GM19372 (cell line): Measurements from ENCODE around the gene TPSAB1.
"Not testable (repeated sequence)": the region's sequence is repeated elsewhere in the genome, so short reads cannot be mapped to it uniquely, and the experiment has no call there.

ENCODE experiments used
- ATAC-seq: cut with Tn5 transposase; IDR thresholded peaks from one replicate; pipeline ENCODE4 v1.9.1; 2021; ENCODE audit warnings: mild to moderate bottlenecking, low read depth, moderate library complexity; ENCODE audit not compliant: unreplicated experiment

The TPSAB1 gene

DNA sequence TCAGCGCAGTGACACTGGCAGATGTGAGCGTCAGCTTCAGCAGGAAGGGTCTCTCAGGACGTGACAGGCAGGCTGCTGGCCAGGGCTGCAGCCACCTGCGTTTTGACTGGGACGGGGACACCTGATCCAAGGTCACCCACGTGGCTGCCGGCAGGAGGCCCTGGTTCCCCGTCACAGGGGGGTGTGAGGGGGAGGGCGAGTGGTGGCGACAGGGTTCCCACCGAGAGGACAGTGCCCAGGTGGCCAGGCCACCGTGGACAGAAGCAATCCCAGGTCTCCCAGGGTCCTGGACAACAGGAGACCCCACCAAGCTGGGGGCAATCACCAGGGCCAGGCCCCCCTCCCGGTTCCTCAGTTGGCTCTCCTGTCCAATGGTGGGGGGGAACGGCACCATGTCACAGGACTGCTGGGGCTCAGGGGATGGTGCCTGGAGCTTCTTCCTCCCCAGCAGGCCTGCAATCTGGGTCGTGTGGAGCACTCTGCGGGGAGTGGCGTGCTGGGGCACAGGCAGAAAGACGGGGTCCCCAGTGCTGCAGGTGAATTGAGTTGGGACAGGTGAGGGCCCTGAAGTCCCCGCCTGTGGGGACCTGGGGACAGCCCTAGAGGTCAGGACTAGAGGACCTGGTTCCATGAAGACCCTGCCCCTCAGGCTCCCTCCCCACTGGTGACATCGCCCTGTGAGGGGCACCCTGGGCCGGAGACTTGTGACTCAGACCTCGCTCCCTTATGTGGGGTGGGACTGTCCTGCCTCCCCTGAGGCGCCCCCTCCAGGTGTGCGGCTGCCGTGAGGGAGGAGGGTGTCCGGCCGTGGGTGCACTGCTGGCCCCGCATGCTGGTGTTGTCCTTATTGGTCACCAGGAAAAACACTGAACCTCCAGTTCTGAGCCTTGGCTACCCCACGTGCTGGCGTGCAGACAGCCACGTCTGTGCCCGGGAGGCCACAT, 3.7 kb downstream of the TPSAB1 start:
- ATAC-seq = not testable (repeated sequence)

DNA sequence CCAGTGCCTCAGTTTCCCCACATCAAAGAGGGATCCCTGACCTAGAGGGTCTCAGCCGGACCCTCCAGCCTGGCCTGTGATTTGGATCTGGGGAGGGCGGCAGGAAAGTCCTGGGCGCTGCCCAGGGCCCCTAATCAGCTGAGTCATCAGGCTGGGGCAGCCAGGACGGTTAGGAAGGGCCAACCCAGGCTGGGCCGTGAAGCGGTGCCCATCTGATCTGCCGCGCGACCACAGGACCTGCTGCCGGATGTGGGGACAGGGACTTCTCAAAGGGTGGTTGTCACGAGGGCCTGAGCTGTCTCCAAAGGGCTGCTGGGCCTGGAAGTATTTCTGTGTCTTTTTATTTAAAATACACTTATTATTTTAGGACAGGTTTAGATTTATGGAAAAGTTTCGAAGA, 4.4 kb downstream of the TPSAB1 start:
- no peak for ATAC-seq

DNA sequence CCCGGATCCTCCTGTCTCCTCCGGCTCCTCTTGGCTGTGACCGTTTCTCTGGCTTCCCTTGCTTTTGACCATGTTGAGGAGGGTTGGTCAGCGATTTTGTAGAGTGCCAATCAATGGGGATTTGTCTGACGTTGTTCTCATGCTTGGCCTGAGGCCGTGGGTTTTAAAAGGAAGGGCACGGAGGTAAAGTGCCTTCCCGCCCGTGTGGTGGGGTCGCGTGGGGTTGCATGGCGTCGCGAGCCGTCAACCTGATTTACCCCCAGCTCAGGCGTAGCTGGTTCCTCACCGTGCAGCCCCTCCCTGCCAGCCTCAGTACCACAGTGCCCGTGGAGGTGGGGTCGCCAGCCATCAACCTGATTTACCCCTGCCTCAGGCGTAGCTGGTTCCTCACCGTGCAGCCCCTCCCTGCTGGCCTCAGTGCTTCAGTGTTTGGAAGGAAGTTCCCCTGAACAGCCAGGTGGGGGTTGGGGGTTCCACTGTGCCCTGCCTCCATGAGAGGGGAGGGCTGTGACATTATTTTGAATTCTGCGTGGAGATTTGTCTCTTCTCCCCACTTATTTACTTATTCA, 5.0 kb downstream of the TPSAB1 start:
- ATAC-seq = no peak

DNA sequence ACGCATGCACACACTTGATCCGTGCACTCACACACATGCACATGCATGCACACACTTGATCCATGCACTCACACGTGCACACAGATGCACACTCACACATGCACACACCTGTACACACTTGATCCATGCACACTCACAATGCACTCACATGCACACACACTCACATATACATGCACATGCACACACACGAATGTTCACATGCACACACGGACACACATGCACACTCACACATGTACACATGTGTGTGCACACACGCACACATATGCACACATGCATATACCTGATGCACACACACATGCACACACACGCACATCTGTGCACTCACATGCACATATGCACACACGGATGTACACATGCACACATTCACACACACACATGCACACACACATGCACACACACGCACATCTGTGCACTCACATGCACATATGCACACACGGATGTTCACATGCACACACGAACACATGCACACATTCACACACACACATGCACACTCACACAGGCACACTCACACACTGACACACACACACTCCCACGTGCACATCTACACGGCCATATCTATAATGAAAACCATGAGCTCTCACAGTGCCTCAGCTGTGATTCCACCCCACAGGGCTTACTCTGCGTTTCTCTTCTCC, 7.5 kb downstream of the TPSAB1 start:
- ATAC-seq = not testable (repeated sequence)

DNA sequence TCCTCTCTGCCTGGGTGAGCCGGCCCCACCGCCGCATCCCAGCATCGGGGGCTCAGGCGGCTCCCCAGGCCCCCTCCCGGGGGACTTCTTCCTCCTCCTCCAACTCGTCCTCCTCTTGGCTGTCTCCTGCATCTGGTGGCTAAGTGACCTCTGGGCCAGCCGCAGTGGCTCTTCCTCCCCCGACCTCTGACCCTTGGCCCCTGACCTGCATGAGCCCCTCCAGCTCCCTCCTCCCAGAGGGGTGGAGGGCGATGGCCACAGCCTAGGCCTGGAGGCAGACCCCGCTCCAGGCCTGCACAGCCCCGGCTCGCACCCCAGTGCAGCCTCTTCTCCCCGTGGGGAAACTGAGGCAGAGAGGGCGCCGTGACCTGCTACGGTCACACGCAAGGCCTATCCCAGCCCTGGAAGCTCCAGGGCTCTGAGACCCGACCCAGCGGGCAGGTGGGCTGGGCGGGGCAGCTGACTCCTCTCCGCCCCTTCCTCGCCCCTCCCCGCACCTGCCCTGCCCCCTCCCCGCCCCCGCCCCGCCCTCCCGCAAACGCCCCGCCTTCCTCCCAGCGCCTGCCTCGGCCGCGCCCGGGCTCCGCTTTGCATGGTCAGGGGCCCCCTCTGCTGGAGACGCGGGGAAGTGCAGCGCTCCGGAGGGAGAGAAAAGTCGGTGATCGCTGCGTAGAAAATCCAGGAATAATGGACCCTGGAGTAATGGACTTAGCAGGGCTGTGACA, 8.7 kb downstream of the TPSAB1 start:
- not testable (repeated sequence) for ATAC-seq

GRCh38 chr16:1253701-1254364, 13.3 kb downstream of the TPSAB1 start:
- not testable (repeated sequence) for ATAC-seq

DNA sequence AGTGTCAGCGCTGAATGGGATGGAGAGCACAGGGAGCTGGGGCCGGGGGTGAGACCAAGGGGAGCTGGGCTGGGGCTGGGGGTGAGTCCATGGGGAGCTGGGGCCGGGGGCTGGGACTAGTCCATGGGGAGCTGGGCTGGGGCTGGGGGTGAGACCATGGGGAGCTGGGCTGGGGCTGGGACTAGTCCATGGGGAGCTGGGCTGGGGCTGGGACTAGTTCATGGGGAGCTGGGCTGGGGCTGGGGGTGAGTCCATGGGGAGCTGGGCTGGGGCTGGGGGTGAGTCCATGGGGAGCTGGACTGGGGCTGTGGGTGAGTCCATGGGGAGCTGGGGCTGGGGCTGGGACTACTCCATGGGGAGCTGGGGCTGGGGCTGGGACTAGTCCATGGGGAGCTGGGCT, 14.3 kb downstream of the TPSAB1 start:
- ATAC-seq = not testable (repeated sequence)

- ATAC-seq = not testable (repeated sequence)
Measured at GRCh38 chr16:1255276-1256122, 15.0 kb downstream of the TPSAB1 start, which contains the start of gene TPSD1. Gene TPSD1, plus strand, starts transcription at chr16:1256069. Its CDS starts 212 bp downstream, at chr16:1256281.

DNA sequence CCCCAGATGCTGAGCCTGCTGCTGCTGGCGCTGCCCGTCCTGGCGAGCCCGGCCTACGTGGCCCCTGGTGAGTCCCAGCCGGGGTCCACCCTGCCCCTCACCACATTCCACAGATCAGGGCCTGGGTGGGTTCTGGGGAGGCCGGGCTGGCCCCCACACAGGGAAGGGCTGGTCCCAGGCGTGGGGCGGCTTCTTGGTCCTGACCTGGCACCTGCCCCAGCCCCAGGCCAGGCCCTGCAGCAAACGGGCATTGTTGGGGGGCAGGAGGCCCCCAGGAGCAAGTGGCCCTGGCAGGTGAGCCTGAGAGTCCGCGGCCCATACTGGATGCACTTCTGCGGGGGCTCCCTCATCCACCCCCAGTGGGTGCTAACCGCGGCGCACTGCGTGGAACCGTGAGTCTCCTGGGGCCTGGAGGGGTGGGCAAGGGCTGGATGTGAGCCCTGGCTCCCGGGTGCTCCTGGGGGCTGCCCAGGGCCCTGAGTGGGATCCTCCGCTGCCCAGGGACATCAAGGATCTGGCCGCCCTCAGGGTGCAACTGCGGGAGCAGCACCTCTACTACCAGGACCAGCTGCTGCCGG, 15.9 kb downstream of the TPSAB1 start:
- not testable (repeated sequence) for ATAC-seq

GRCh38 chr16:1256874-1257322, 16.4 kb downstream of the TPSAB1 start:
- ATAC-seq = no peak

- no peak for ATAC-seq
Measured at GRCh38 chr16:1257561-1258224, 17.2 kb downstream of the TPSAB1 start.

DNA sequence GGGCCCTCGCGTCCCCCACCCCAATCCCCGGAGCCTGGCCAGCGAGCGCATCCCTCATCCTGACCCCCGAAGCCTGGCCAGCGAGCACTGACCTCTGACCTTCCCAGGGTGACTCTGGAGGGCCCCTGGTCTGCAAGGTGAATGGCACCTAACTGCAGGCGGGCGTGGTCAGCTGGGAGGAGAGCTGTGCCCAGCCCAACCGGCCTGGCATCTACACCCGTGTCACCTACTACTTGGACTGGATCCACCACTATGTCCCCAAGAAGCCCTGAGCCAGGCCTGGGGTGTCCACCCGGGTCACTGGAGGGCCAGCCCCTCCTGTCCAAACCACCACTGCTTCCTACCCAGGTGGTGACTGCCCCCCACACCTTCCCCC, 17.7 kb downstream of the TPSAB1 start:
- no peak for ATAC-seq

DNA sequence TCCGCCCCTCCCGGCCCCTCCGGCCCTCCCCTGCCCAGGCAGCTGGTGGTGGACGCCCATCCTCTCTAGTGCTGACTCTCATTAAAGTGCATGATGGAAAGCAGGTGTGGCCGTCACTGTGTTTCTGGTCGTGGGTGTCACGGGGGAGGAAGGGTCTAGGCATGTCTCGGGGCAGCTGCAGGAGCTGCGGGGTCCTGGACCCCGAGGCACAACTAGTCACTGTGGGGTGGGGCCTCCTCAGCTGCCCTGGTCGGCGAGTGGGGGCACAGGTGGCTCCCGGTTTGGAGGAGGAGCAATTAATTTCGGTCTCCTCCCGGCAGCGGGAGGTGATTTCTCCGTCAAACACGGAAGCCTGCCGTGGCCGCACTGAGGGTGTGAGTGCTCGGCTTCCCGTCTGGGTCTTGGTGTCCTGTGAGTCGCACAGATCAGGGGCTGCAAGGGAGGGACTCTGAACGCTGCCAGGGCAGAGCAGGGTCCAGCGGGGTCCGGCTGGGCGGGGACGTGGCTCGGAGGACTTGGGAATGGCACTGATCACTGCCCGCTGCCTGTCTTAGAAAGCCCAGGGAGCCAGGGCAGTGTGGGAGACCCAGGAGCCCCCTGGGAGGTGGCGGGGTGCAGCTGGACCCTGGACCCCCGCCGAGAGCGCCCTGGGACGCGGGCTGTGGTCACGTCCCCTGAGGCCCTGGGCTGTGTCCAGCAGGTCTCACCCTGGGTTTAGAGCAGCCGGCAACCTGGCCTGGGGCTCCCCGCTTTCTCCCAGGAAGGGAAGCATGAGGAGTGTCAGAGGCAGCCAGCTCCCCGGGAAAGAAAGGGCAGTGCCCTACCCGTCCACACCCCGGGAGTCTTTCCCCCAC, 18.6 kb downstream of the TPSAB1 start:
- ATAC-seq = no peak

DNA sequence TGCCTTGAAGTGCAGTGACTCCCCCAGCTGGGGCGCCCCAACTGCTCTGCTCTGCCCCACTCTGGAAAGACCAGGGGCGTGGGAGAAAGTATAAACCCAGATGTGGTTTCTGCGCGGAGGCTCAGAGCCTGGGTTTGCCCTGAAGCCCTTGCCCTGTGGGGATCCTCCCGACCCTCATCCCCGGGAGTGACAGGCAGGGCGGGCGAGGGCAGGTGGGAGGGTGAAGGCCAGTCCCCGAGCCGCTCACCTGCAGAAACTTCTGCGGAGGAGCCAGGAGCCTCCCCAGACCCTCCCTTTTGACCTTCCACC, 19.2 kb downstream of the TPSAB1 start:
- no peak for ATAC-seq

- ATAC-seq = no peak
Measured at GRCh38 chr16:1260101-1260680, 19.7 kb downstream of the TPSAB1 start.

GRCh38 chr16:1261131-1261892, 20.8 kb downstream of the TPSAB1 start:
- no peak for ATAC-seq
